Measurements from ENCODE around the gene GNPTAB. TPM values are rescaled to one million over a fixed set of nuclear protein-coding genes. Genes with fewer than 3 reads are reported as not detected.
"Not testable (repeated sequence)": the region's sequence is repeated elsewhere in the genome, so short reads cannot be mapped to it uniquely, and the experiment has no call there.

GNPTAB gene
- total RNA-seq, 1 experiment from 2014 or later, result 11.6 TPM

- H3K9me3 ChIP-seq (ENCODE audit: low read length), result no peaks in the 10 kb centered on the region
- H2AFZ ChIP-seq (ENCODE audit: low read length), result no peak overlapping the region
- no peak overlapping the region for H3K4me2 ChIP-seq (ENCODE audit: low read depth, low read length, poor library complexity, severe bottlenecking)
- peaks cover 20% of the 10 kb centered on the region; the same call in 1 of the 2 replicates for H4K20me1 ChIP-seq (ENCODE audit: insufficient read depth, low read depth, low read length)
- no peaks in the 10 kb centered on the region for H3K79me2 ChIP-seq (ENCODE audit: low read length)
- H3K9me2 ChIP-seq (replicated peaks; ENCODE audit: insufficient read depth, low read length), result no peaks in the 10 kb centered on the region
- no peaks in the 10 kb centered on the region for H3K27me3 ChIP-seq (ENCODE audit: low read length)
- H3K9ac ChIP-seq (ENCODE audit: low read length), result no peak overlapping the region
- H3K36me3 ChIP-seq (ENCODE audit: insufficient read depth, low read length), result no peaks in the 10 kb centered on the region
- no peak overlapping the region for H3K27ac ChIP-seq (ENCODE audit: low read length)
- peaks cover 8% of the 10 kb centered on the region for H3K4me1 ChIP-seq (ENCODE audit: low read length)
- DNase-seq, result no peak
- H3K4me3 ChIP-seq (ENCODE audit: low read length), result no peak overlapping the region
Measured at GRCh38 chr12:101824831-101825230, 5.9 kb downstream of the GNPTAB start.

- Histone ChIP-seq H3K27me3 (ENCODE audit: low read length) (no peaks in the 10 kb centered on the region), H3K9ac (ENCODE audit: low read length) (no peak overlapping the region), H3K9me2 (replicated peaks; ENCODE audit: insufficient read depth, low read length) (no peaks in the 10 kb centered on the region), H4K20me1 (ENCODE audit: insufficient read depth, low read depth, low read length) (peaks cover 20% of the 10 kb centered on the region; the same call in 1 of the 2 replicates), H3K79me2 (ENCODE audit: low read length) (no peaks in the 10 kb centered on the region), H3K27ac (ENCODE audit: low read length) (no peak overlapping the region), H2AFZ (ENCODE audit: low read length) (no peak overlapping the region), H3K4me2 (ENCODE audit: low read depth, low read length, poor library complexity, severe bottlenecking) (no peak overlapping the region), H3K9me3 (ENCODE audit: low read length) (no peaks in the 10 kb centered on the region), H3K4me1 (ENCODE audit: low read length) (peaks cover 2% of the 10 kb centered on the region; the same call in 1 of the 2 replicates), H3K36me3 (ENCODE audit: insufficient read depth, low read length) (no peaks in the 10 kb centered on the region), H3K4me3 (ENCODE audit: low read length) (no peak overlapping the region)
- peak; percentile 61 for DNase-seq
Measured at GRCh38 chr12:101823891-101824290, 6.9 kb downstream of the GNPTAB start.

DNA sequence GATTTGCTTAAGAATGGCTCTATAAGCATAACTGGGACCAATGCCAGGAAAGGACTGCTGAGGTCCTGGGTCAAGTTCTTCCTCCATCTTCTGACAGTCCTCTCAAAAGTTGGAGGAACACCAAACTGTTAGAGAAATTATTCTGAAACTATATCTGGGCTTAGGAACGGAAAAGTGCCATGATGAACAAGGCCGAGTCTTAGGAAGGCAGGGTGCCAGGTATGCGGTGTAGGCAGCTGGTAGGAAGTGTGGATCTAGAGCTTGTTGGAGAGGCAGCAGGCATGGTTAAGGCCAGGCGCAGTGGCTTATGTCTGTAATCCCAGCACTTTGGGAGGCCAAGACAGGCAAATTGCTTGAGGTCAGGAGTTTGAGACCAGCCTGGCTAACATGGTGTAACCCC lies 7.7 kb downstream of the GNPTAB start:
- Histone ChIP-seq H3K4me3 (ENCODE audit: low read length) (no peak overlapping the region), H3K4me2 (ENCODE audit: low read depth, low read length, poor library complexity, severe bottlenecking) (no peak overlapping the region), H4K20me1 (ENCODE audit: insufficient read depth, low read depth, low read length) (peaks cover 20% of the 10 kb centered on the region; the same call in 1 of the 2 replicates), H3K9me2 (replicated peaks; ENCODE audit: insufficient read depth, low read length) (no peaks in the 10 kb centered on the region), H3K9ac (ENCODE audit: low read length) (no peak overlapping the region), H2AFZ (ENCODE audit: low read length) (no peak overlapping the region), H3K36me3 (ENCODE audit: insufficient read depth, low read length) (no peaks in the 10 kb centered on the region), H3K27me3 (ENCODE audit: low read length) (no peaks in the 10 kb centered on the region), H3K27ac (ENCODE audit: low read length) (no peak overlapping the region), H3K9me3 (ENCODE audit: low read length) (no peaks in the 10 kb centered on the region), H3K79me2 (ENCODE audit: low read length) (no peaks in the 10 kb centered on the region), H3K4me1 (ENCODE audit: low read length) (peaks cover 2% of the 10 kb centered on the region; the same call in 1 of the 2 replicates)
- DNase-seq, result no peak

DNA sequence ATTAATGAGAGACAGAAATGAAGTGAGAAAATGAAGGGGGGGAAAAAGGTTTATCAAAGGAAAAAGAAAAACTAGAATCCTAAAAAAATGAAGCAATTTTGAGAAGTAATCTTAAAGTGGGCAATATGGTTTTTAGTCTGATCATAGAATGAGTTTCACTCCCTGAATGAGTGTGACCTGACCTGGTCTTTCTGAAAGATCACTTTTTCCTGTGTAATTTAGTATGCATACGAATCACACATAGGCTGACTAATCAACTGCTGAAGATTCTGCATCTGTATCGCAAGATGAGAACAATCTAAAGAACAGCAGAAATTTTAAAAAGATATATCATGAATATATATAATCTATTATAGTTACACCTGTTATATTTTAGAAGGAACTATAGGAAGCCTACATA lies 11.3 kb downstream of the GNPTAB start:
- Histone ChIP-seq H3K4me1 (ENCODE audit: low read length) (peaks cover 2% of the 10 kb centered on the region; the same call in 1 of the 2 replicates), H2AFZ (ENCODE audit: low read length) (no peak overlapping the region), H3K27ac (ENCODE audit: low read length) (no peak overlapping the region), H3K79me2 (ENCODE audit: low read length) (no peaks in the 10 kb centered on the region), H3K9me2 (replicated peaks; ENCODE audit: insufficient read depth, low read length) (no peaks in the 10 kb centered on the region), H3K4me2 (ENCODE audit: low read depth, low read length, poor library complexity, severe bottlenecking) (no peak overlapping the region), H4K20me1 (ENCODE audit: insufficient read depth, low read depth, low read length) (peaks cover 13% of the 10 kb centered on the region; the same call in 1 of the 2 replicates), H3K4me3 (ENCODE audit: low read length) (no peak overlapping the region), H3K9me3 (ENCODE audit: low read length) (no peaks in the 10 kb centered on the region), H3K27me3 (ENCODE audit: low read length) (no peaks in the 10 kb centered on the region), H3K9ac (ENCODE audit: low read length) (no peak overlapping the region), H3K36me3 (ENCODE audit: insufficient read depth, low read length) (no peaks in the 10 kb centered on the region)
- DNase-seq, result no peak

GRCh38 chr12:101818689-101819088 lies 12.1 kb downstream of the GNPTAB start:
- DNase-seq; H3K36me3 ChIP-seq (ENCODE audit: insufficient read depth, low read length); H3K27me3 ChIP-seq (ENCODE audit: low read length); H3K9me3 ChIP-seq (ENCODE audit: low read length); H3K4me1 ChIP-seq (ENCODE audit: low read length); H3K9ac ChIP-seq (ENCODE audit: low read length); H3K4me3 ChIP-seq (ENCODE audit: low read length); H3K79me2 ChIP-seq (ENCODE audit: low read length); H3K9me2 ChIP-seq (replicated peaks; ENCODE audit: insufficient read depth, low read length); H2AFZ ChIP-seq (ENCODE audit: low read length); H3K27ac ChIP-seq (ENCODE audit: low read length); H3K4me2 ChIP-seq (ENCODE audit: low read depth, low read length, poor library complexity, severe bottlenecking): not testable (repeated sequence)
- peaks cover 13% of the 10 kb centered on the region; the same call in 1 of the 2 replicates for H4K20me1 ChIP-seq (ENCODE audit: insufficient read depth, low read depth, low read length)

DNA sequence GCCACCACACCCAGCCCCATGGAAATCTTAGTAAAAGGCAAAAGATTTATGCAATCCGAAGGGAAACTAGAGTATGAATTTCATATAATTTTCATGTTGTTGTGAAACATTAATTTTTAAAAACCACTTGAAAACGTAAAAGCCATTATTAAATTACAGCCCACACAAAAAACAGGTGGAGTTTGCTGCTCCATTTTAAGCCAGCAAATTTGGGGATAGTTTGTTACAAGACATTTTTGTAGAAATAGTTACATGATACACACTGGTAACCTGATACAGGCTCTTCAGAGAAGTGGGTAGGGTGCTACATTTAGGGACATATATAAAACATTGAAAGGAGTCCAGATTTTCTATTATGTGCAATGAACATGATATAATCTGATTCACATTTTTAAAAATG lies 17.6 kb downstream of the GNPTAB start:
- H3K4me3 ChIP-seq (ENCODE audit: low read length), result no peak overlapping the region
- no peaks in the 10 kb centered on the region for H3K79me2 ChIP-seq (ENCODE audit: low read length)
- no peaks in the 10 kb centered on the region for H3K9me3 ChIP-seq (ENCODE audit: low read length)
- no peak for DNase-seq
- peaks cover 3% of the 10 kb centered on the region; the same call in 1 of the 2 replicates for H4K20me1 ChIP-seq (ENCODE audit: insufficient read depth, low read depth, low read length)
- H3K36me3 ChIP-seq (ENCODE audit: insufficient read depth, low read length), result no peaks in the 10 kb centered on the region
- no peak overlapping the region for H3K27ac ChIP-seq (ENCODE audit: low read length)
- no peaks in the 10 kb centered on the region for H3K9me2 ChIP-seq (replicated peaks; ENCODE audit: insufficient read depth, low read length)
- H3K4me2 ChIP-seq (ENCODE audit: low read depth, low read length, poor library complexity, severe bottlenecking), result no peak overlapping the region
- no peak overlapping the region for H2AFZ ChIP-seq (ENCODE audit: low read length)
- no peak overlapping the region for H3K9ac ChIP-seq (ENCODE audit: low read length)
- H3K27me3 ChIP-seq (ENCODE audit: low read length), result no peaks in the 10 kb centered on the region
- no peaks in the 10 kb centered on the region for H3K4me1 ChIP-seq (ENCODE audit: low read length)

GRCh38 chr12:101812716-101813115 lies 18.0 kb downstream of the GNPTAB start:
- H3K4me3 ChIP-seq (ENCODE audit: low read length); H3K79me2 ChIP-seq (ENCODE audit: low read length); H4K20me1 ChIP-seq (ENCODE audit: insufficient read depth, low read depth, low read length); H2AFZ ChIP-seq (ENCODE audit: low read length); H3K27me3 ChIP-seq (ENCODE audit: low read length); H3K27ac ChIP-seq (ENCODE audit: low read length); H3K4me2 ChIP-seq (ENCODE audit: low read depth, low read length, poor library complexity, severe bottlenecking); H3K9me2 ChIP-seq (replicated peaks; ENCODE audit: insufficient read depth, low read length); H3K9me3 ChIP-seq (ENCODE audit: low read length); H3K9ac ChIP-seq (ENCODE audit: low read length); H3K36me3 ChIP-seq (ENCODE audit: insufficient read depth, low read length); H3K4me1 ChIP-seq (ENCODE audit: low read length); DNase-seq: not testable (repeated sequence)

DNA sequence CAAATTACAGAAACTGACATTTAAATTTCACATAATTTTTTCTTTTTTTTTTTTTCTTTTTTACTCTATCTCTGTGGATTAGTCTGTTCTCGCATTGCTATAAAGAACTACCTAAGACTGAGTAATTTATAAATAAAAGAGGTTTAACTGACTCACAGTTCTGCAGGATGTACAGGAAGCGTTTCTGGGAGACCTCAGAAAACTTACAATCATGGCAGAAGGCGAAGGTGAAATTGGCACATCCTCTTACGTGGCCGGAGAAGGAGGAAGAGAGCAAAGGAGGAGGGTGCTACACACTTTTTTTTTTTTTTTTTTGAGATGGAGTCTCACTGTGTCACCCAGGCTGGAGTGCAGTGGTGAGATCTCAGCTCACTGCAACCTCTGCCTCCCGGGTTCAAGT lies 19.4 kb downstream of the GNPTAB start:
- H3K79me2 ChIP-seq (ENCODE audit: low read length); H4K20me1 ChIP-seq (ENCODE audit: insufficient read depth, low read depth, low read length): not testable (repeated sequence)

DNA sequence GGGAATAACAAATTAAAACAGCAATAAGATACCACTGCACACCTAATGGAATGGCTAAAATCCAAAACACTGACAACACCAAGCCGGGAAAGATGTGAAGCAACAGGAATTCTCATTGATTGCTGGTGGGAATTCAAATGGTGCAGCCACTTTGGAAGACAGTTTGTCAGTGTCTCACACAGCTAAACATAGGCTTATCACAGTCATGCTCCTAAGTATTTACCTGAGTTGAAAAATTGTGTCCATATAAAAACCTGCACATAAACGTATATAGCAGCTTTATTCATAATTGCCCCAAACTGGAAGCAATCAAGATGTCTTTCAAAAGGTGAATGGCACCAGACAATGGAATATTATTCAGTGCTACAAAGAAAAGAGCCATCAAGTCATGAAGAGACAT lies 21.6 kb downstream of the GNPTAB start:
- Histone ChIP-seq H3K27ac (ENCODE audit: low read length) (no peak overlapping the region), H3K4me3 (ENCODE audit: low read length) (no peak overlapping the region), H3K79me2 (ENCODE audit: low read length) (no peaks in the 10 kb centered on the region), H3K36me3 (ENCODE audit: insufficient read depth, low read length) (no peaks in the 10 kb centered on the region), H3K27me3 (ENCODE audit: low read length) (no peaks in the 10 kb centered on the region), H3K9me3 (ENCODE audit: low read length) (no peaks in the 10 kb centered on the region), H3K9me2 (replicated peaks; ENCODE audit: insufficient read depth, low read length) (no peaks in the 10 kb centered on the region), H3K4me1 (ENCODE audit: low read length) (no peaks in the 10 kb centered on the region), H4K20me1 (ENCODE audit: insufficient read depth, low read depth, low read length) (peaks cover 10% of the 10 kb centered on the region; the same call in 1 of the 2 replicates), H3K9ac (ENCODE audit: low read length) (no peak overlapping the region), H2AFZ (ENCODE audit: low read length) (no peak overlapping the region), H3K4me2 (ENCODE audit: low read depth, low read length, poor library complexity, severe bottlenecking) (no peak overlapping the region)
- no peak for DNase-seq

More for the DNA sequence above, 19.4 kb downstream of the GNPTAB start:
- H3K4me1 ChIP-seq (ENCODE audit: low read length); H3K9me3 ChIP-seq (ENCODE audit: low read length); H3K9ac ChIP-seq (ENCODE audit: low read length); H3K4me2 ChIP-seq (ENCODE audit: low read depth, low read length, poor library complexity, severe bottlenecking); H3K9me2 ChIP-seq (replicated peaks; ENCODE audit: insufficient read depth, low read length); H2AFZ ChIP-seq (ENCODE audit: low read length); H3K27ac ChIP-seq (ENCODE audit: low read length); H3K4me3 ChIP-seq (ENCODE audit: low read length); H3K36me3 ChIP-seq (ENCODE audit: insufficient read depth, low read length); DNase-seq; H3K27me3 ChIP-seq (ENCODE audit: low read length): not testable (repeated sequence)
